NCI-H146 (cell line): ENCODE data around the gene DSCAML1.
"Not testable (repeated sequence)": the region's sequence is repeated elsewhere in the genome, so short reads cannot be mapped to it uniquely, and the experiment has no call there.

Experiments used
- DNase-seq: peaks from one replicate; lab custom pipeline; 2025; lab: John Stamatoyannopoulos, UW

DSCAML1 gene

DNA sequence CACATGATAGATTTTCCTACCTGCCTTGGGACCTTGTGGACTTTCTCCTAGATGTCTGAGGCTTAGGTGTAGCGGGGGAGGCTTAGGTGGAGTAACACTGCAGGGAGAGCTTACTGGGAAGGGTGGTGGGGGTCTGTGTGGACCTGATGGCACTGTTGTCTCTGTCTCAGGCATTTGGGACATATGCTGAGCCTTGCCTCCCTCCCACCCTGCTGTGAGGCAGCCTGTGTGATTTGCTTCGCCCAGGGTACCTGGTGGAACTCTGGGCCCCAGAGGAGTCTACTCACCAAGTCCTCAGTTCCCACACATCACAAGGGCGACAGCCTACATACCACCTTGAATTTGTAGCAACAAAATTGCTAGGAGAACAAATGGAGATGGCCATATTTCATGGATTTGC is 388.7 kb downstream of the DSCAML1 start:
- DNase-seq, result no peak

DNA sequence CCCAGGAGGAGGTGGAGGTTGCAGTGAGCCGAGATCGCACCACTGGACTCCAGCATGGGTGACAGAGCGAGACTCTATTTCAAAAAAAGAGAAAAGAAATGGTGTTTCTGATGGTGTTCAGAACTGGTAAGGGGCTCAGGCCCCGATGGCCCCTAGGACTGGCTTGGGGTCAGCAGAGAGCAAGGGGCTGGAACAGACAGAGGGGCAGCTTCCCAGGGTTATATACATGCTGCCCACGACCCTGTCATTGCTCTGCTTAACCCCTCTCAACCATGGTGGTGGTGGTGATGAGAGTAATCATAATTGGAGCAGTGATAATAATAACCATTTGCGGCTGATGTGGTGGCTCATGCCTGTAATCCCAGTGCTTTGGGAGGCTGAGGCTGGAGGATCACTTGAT is 390.0 kb downstream of the DSCAML1 start:
- DNase-seq, result no peak

DNA sequence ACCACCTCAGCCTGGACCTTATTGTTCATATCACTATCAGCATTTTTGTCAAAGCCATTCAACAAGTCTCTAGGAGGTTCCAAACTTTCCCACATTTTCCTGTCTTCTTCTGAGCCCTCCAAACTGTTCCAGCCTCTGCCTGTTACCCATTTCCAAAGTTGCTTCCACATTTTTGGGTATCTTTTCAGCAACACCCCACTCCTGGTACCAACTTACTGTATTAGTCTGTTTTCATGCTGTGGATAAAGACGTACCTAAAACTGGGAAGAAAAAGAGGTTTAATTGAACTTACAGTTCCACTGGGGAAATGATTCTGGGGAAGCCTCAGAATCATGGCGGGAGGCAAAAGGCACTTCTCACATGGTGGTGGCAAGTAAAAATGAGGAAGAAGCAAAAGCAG is 391.1 kb downstream of the DSCAML1 start:
- not testable (repeated sequence) for DNase-seq

DNA sequence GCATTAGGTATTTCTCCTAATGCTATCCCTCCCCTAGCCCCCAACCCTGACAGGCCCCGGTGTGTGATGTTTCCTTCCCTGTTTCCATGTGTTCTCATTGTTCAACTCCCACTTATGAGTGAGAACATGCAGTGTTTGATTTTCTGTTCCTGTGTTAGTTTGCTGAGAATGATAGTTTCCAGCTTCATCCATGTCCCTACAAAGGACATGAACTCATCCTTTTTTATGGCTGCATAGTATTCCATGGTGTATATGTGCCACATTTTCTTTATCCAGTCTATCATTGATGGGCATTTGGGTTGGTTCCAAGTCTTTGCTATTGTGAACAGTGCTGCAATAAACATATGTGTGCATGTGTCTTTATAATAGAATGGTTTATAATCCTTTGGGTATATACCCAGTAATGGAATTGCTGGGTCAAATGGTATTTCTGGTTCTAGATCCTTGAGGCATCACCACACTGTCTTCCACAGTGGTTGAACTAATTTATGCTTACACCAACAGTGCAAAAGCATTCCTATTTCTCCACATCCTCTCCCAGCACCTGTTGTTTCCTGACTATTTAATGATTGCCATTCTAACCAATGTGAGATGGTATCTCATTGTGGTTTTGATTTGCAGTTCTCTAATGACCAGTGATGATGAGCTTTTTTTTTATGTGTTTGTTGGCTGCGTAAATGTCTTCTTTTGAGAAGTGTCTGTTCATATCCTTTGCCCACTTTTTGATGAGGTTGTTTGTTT is 397.7 kb downstream of the DSCAML1 start:
- not testable (repeated sequence) for DNase-seq

DNA sequence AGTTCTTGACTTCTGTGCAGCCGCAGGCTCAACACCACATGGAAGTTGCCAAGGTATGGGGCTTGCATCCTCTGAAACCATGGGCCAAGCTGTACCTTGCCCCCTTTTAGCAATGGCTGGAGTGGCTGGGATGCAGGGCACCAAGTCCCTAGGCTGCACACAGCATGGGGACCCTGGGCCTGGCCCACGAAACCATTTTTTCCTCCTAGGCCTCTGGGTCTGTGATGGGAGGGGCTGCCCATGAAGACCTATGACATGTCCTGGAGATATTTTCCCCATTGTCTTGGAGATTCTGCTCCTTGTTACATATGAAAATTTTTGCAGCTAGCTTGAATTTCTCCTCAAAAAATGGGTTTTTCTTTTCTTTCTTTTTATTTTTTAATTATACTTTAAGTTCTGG is 398.4 kb downstream of the DSCAML1 start:
- not testable (repeated sequence) for DNase-seq

DNA sequence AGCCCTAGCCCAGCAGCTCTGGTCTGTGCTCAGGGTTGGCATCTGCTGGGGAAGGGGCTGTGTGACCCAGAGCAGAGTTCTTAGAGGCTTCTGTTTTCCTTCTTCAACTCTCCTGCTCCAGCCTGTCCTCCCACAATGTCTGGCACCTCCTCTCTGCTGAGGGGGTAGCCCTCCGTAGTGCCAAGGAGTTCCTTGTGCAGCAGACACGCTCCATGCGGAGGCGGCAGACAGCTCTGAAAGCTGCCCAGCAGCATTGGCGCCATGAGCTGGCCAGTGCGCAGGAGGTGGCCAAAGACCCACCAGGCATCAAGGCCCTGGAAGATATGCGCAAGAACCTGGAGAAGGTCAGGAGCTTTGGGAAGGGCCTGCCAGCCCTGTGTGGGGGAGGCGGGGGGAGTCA is 400.0 kb downstream of the DSCAML1 start:
- no peak for DNase-seq

DNA sequence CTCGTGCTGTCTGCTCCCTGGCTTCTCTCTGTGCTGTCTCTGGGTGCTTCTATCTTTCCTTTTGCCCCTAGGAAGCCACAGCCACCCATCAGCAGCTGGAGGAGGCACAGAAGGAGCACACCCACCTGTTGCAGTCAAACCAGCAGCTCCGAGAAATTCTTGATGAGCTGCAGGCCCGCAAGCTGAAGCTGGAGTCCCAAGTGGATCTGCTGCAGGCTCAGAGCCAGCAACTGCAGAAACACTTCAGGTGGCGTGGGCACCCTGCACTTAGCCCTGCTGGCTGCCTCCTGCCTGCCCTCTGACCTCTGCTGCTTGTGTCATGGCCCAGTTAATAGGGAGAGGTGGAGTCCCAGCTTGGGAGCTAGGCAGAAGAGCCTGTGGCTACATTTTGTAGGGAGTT is 401.5 kb downstream of the DSCAML1 start:
- DNase-seq, result no peak

DNA sequence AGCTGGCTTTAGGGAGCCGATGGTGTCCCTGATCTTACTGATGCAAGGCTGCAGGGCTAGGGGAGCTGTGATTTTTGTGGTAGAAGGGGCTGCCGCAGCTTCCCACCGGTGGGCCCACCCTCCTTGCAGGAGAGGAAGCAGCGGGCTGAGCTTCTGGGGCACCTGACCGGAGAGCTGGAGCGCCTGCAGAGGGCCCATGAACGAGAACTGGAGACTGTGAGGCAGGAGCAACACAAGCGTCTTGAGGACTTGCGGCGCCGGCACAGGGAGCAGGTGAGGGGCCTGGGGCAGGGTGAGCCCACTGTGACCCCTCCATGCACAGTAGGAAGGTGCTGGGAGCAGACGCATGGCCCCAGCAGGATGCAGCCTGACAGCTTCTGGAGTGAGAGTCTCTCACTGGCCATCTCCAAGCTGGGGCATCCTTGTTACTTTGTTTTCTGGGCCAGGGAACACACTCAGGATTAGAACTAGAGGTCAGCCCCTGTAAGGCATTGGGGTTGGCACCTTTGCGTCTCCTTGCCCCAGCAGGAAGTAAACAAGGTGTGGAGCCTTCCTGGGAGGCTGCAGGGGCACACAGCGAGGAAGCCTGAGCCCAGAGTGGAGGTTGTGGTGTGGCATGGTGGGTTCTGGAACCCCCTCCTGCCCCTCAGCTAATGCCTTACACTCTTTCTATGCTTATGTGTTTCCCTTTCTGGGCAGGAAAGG is 402.6 kb downstream of the DSCAML1 start:
- no peak for DNase-seq

DNA sequence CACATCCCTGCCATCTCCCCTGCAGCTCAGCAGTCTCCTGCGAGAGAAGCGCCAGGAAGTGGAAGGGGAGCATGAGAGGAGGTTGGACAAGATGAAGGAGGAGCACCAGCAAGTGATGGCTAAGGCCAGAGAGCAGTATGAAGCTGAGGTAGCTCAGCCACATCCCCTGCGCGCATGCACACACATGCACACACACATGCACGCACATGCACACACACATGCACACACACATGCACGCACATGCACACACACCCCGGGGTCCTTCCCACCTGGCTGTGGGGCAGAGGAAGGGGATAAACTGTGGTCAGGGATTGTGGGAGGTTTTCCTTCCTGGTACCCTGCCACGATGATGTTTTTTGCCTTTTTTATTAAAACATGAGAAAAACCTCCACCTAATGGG is 404.0 kb downstream of the DSCAML1 start:
- DNase-seq, result no peak

DNA sequence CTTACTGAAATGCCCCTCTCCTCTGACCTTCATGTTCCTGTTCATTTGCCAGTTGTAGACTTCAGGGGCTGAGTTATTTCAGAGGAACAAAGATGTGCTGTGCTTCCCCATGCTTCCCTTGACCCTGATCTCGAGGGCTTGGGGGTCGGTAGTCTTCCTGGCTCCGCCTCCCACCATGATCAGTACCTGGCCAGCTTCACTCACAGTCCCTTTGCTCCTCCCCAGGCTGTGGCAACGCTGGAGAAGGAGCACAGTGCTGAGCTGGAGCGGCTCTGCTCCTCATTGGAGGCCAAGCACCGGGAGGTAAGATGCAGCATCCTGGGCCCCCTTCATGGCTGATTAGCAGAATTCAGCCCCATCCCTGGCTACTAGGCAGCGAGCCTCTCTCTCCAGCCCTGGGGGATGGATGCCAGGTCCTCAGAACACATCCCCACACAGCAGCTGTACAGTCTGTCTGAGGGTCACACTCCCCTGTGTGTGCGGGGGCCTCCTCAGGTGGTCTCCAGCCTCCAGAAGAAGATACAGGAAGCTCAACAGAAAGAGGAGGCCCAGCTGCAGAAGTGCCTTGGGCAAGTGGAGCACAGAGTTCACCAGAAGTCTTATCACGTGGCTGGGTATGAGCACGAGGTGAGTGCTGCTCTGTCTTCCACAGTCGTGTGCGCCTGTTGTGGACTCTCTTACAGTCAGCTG is 404.9 kb downstream of the DSCAML1 start:
- no peak for DNase-seq

DNA sequence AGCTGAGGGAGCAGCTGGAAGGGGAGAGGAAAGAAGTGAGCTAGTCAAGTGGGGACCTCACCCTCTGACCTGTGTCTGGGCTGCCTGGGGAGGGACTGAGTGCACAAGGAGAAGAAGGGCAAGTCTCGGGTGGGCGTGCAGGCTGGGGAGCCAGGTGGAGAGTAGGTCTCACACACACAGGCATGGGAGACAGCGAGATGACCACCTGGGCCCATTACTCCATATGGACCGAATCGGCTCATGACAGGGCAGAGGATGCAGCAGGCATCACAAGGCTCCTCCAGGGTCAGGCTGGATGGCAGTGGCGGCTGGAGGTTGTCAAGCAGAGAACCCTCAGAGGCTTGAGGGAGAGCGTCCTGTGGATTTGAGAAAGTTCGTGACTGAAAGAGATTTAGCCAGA is 405.8 kb downstream of the DSCAML1 start:
- no peak for DNase-seq

DNA sequence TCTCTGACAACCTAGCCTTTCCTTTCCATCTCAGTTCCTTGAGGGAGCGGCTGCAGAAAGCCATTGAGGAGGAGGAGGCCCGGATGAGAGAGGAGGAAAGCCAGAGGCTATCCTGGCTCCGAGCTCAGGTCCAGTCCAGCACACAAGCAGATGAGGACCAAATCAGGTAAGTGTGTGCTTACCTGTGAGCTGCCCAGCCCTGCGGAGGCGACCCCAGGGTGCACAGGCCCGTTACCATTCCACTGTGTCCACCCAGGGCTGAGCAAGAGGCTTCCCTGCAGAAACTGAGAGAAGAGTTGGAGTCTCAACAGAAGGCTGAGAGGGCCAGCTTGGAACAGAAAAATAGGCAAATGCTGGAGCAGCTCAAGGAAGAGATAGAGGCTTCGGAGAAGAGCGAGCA is 406.3 kb downstream of the DSCAML1 start:
- DNase-seq, result no peak

DNA sequence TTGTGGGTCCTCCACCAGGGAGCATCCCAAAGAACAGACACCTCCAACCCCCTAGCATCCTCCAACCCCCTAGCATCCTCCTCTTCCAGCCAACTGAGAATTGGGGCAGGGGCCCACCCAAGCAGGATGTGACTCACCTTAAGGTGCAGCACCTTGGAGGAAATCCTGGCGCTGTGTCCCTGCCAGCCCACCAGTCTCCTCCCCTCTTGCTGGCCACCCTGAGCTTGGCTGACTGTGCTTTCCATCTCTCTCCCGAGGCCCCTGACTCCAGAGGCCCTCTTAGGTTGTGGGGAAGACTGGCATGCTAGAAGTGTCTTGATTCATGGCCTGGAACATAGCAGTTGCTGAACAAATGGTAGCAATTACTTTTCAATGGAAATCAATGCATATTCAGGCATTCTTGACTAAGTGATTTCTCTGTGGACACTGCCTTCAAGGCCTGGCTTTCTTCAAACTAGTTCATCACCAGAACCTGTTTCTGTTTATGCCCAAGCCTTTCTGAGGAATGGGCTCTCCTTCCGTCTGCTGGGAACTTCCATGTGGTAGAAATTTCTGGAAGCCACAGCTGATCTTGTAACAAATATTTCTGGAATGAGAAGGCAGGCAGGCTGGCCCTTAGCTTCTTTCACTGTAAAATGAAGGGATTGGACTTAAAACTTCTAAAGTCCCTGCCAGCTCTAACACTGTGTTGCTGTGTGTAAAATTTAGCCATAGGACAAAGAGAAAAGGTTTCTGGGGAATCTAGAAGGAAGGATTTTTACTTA is 408.8 kb downstream of the DSCAML1 start:
- no peak for DNase-seq

DNA sequence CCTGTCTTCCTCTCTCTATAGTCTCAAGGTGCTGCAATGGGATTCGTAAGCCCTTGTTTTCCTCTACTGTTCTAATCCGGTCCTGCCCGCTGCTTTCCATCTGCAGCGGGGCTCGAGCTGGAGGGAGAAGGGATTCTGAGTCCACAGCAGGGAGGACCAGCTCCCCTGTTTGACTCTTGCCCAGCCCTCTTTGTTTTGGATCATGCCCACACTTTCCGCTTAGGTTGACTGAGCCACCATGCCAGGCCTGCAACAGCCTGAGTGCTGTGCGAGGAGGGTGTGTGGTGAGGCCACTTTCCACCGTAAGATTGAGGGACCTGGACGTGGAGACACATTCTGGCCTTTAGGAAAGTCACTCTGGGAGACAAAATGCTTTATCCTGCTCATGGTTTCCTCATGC is 411.1 kb downstream of the DSCAML1 start:
- no peak for DNase-seq

DNA sequence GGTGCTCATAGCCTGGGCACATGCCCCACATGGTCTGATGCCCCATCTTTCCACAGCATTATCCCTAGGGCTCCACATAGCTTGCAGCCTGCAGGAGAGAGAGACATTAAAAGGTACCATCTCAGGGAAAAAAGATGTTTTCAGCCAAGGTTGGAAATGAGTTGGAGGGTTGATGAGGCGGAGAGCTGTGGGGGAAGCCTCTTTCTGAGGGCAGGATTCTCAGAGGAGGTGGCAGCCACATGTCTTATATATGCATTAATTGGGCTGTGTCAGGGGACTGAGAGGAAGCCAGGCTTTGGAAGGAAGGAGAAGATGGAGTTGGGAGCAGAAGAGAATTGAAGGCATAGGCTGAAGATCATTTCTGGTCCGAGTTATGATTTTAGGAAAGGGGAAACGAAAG is 411.5 kb downstream of the DSCAML1 start:
- DNase-seq, result no peak

DNA sequence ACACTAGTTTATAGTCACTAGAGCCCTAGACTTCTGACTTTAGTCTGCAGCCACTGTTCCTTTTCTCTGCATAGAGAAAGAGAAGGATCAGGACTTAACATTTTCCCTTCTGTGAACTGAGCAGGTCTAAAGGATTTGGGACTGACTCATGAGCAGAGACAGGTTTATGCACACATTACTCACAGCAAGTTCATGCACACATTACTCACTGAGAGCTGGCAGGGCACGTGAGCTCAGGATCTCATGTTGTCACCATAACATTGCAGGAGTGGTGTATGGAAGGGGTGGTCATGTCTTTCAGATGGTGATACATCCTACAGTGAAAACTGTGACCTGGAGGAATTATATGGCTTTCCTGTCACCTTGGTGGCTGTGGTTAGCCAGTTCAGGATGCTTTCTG is 413.0 kb downstream of the DSCAML1 start:
- no peak for DNase-seq

DNA sequence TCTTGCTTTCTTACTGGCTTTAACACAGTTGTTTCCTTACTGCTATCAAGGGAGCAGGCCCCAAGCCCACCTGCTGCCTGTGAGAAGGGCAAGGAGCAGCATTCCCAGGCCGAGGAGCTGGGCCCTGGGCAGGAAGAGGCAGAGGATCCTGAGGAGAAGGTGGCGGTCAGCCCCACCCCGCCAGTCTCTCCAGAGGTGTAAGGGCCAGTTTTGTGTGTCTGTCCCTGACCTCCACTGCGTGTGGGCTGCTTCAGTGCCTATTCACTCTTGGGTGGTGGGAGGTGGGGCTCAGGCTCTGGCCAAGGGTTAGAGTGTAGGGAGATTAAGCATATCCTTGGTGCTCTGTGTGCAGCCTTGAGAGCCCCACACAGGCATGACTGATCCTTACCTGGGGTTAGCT is 414.3 kb downstream of the DSCAML1 start:
- no peak for DNase-seq

DNA sequence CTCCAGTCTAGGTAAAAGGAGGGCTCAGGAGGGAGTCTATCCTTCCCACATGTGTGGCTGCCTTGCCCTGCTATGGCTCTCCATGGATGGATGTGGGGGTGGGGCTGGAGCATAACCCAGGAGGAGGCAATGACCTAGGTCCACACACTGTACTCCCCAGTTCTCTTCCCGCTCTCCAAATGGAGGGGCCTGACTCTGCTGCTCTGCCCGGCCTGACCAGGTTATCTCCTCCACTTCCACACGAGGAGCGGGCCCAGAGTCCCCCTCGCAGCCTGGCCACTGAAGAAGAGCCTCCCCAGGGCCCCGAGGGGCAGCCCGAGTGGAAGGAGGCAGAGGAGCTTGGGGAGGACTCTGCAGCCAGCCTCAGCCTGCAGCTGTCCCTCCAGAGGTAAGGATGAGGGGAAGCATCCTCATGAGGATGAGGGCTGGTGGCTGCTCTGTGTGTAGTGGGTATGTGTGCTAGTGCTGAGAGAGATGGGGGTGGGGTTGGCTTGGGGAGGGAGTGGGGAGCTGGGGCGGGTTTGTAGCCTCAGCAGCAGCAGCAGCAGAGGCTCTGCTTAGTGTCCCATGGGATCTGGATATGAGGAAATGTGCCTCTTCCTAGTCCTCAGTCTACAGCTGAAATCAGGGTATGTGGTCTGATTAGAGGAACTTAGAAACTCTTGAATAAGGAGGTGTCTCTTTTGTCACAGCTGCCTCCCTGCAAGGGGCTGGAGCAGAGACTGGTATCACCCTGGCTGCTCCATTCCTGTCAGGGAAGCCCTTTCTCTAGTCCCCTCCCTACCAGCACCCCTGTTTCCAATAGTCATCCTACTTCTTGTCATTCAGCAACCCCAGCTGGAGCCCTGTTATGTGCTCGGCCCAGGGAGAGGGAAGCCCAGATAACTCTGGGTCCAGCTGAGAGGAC is 415.3 kb downstream of the DSCAML1 start:
- DNase-seq, result no peak

DNA sequence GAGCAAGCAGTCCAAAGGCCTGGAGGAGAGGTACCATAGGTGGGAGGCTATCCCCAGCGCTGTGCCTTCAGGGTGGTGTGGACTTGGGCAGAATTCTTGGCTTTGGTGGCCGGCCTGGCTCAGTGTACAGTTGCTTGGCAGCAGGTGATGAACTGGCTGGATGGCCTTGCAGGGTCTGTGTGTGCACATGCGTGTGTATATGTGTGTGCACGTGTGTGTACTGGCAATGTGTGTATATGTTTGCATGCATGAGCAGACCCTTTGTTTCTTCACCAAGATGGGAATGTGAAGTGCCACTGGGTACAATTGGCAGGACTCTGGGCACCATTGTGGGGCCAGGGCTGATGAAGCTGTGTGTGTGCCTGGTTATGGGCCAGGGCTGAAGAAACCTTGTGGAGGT is 416.3 kb downstream of the DSCAML1 start:
- no peak for DNase-seq

DNA sequence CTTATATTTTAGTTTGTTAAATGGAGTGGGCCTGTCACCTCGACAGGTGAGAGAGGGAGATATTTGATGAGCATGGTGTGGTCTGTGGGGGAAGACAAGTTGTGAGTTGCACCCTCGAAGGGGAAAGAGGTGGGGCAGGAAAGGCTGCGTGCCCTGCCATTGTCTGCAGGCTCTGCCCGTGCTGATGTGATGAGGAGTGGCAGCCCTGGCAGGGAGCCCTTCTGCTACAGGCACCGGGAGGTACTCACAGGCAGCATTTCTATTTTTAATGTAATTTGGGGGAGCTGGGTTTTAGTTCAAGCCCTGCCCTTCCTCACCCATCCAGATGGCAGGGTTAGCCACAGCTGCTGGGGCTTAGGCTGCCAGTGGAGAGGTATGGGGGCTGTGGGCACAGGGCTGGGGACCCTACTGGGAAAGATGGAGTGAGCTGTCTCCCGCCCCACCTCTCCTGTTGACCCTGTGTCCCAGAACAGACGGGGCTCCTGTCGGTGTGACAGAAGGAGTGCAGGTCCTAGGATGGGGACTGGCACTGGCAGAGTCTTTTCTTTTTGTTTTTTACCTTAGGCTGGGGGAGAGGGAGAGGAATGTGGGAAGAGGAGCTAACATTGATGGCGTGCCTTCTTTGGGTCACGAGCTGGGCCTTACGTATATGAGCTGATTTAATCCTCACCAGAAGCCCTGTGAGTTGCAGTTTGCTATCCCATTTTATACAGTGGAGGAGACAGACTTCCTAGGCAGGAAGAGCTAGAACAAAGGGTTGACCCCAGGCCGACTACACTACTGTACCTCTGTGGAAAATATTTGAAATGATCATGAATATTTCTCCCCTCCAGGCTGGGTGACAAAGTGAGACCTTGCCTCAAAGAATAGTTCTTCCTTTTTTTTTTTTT is 417.8 kb downstream of the DSCAML1 start:
- no peak for DNase-seq
